NB4 (cell line): Measurements from ENCODE around the gene AP1M1.

Source experiments
- CTCF ChIP-seq: IDR thresholded peaks from one replicate; pipeline ENCODE4 v1.5.1; 2012; ENCODE audit warnings: low read depth, low read length
- MAX ChIP-seq: IDR thresholded peaks from 2 replicates; pipeline ENCODE4 v1.6.1; 2011; ENCODE audit warnings: low read depth, low read length
- MYC ChIP-seq: IDR thresholded peaks from 2 replicates; pipeline ENCODE4 v1.6.1; 2011; ENCODE audit warnings: low read depth, low read length
- POLR2A ChIP-seq: IDR thresholded peaks from 2 replicates; pipeline ENCODE4 v1.6.1; 2011; ENCODE audit warnings: mild to moderate bottlenecking; ENCODE audit not compliant: insufficient read length; ENCODE audit errors: extremely low read depth

GRCh38 chr19:16191216-16191908 is 6.3 kb upstream of the AP1M1 start:
- TF ChIP-seq POLR2A = no peak
- no peak for TF ChIP-seq CTCF
- TF ChIP-seq MAX = no peak
- TF ChIP-seq MYC = no peak
